CD4-positive, alpha-beta memory T cell (primary cell): Measurements from ENCODE around the gene CEP162. TPM values are rescaled to one million over a fixed set of nuclear protein-coding genes. Genes with fewer than 3 reads are reported as not detected.

ENCODE experiments used
- CTCF ChIA-PET: fragments of 350-600 bp; sonication (Branson Sonifier 250); formaldehyde crosslinking; loops from one replicate; lab custom pipeline; 2021; ENCODE audit warnings: inconsistent platforms; ENCODE audit not compliant: partially characterized antibody; lab: Charles Lee
- POLR2A ChIA-PET: fragments of 350-600 bp; sonication (Branson Sonifier 250); formaldehyde crosslinking; loops from one replicate; lab custom pipeline; 2021; ENCODE audit not compliant: partially characterized antibody; lab: Charles Lee
- DNase-seq, 5 donors: peaks; one replicate each; pipeline versions ENCODE4 v3.0.0 to v3.0.0-alpha.2; 2020 to 2022; ENCODE audit warnings: mixed read lengths in 1 of 5
- H3K27ac ChIP-seq: one replicate; pipeline ENCODE4 v1.7.0; 2013; ENCODE audit warnings: low read depth, low read length
- H3K27me3 ChIP-seq: 2 replicates; pipeline ENCODE4 v1.7.0; 2013; ENCODE audit warnings: mild to moderate bottlenecking, low read length, moderate library complexity; ENCODE audit not compliant: insufficient read depth
- H3K36me3 ChIP-seq: 2 replicates; pipeline ENCODE4 v1.7.0; 2013; ENCODE audit warnings: mild to moderate bottlenecking, low read length, moderate library complexity; ENCODE audit not compliant: insufficient read depth
- H3K4me1 ChIP-seq: 2 replicates; pipeline ENCODE4 v1.7.0; 2013; ENCODE audit warnings: mild to moderate bottlenecking, low read length, moderate library complexity; ENCODE audit not compliant: insufficient read depth
- H3K4me3 ChIP-seq, 2 donors: one replicate each; pipeline ENCODE4 v1.7.0; 2013; ENCODE audit warnings: low read length in 2 of 2, mild to moderate bottlenecking in 1 of 2
- H3K9me3 ChIP-seq, 2 donors: one replicate each; pipeline ENCODE4 v1.7.0; 2013; ENCODE audit warnings: low read length in 2 of 2, control low read depth in 1 of 2; ENCODE audit not compliant: control insufficient read depth in 1 of 2
- H3K27ac Mint-ChIP-seq, 7 donors: one replicate each; pipeline ENCODE4 v1.8.0; 2020 to 2021; ENCODE audit warnings: mixed read lengths in 7 of 7, mild to moderate bottlenecking in 6 of 7, inconsistent platforms in 3 of 7, moderate library complexity in 3 of 7
- H3K27me3 Mint-ChIP-seq, 2 donors: one replicate each; pipeline ENCODE4 v1.8.0; 2020 to 2021; ENCODE audit warnings: mixed read lengths in 2 of 2
- H3K36me3 Mint-ChIP-seq, 2 donors: one replicate each; pipeline ENCODE4 v1.8.0; 2020 to 2021; ENCODE audit warnings: mixed read lengths in 2 of 2, inconsistent platforms in 1 of 2, mild to moderate bottlenecking in 1 of 2
- H3K4me1 Mint-ChIP-seq, 4 donors: one replicate each; pipeline ENCODE4 v1.8.0; 2020 to 2021; ENCODE audit warnings: mixed read lengths in 4 of 4, mild to moderate bottlenecking in 1 of 4
- H3K4me3 Mint-ChIP-seq, 8 donors: one replicate each; pipeline ENCODE4 v1.8.0; 2020 to 2021; ENCODE audit warnings: mixed read lengths in 8 of 8, mild to moderate bottlenecking in 7 of 8, moderate library complexity in 6 of 8, inconsistent platforms in 3 of 8
- H3K9me3 Mint-ChIP-seq, 8 donors: one replicate each; pipeline ENCODE4 v1.8.0; 2020 to 2021; ENCODE audit warnings: mixed read lengths in 8 of 8, mild to moderate bottlenecking in 5 of 8, inconsistent platforms in 3 of 8, moderate library complexity in 1 of 8
- intact Hi-C: fragments of 100-400 bp; cut with micrococcal nuclease; formaldehyde crosslinking; loops from one replicate; pipeline ENCODE4 v1.15.1; 2023
- polyA plus RNA-seq, 2 donors: library from polyadenylated mRNA; unstranded; fragments of 300-500 nt; fragmentation: Illumina TruSeq; gene quantifications; one replicate each; pipeline ENCODE4 v1.2.3, GENCODE V29; 2021
- total RNA-seq, 2 experiments: library from RNA; stranded (reverse); gene quantifications; one replicate each; pipeline ENCODE4 v1.2.3, GENCODE V29; 2021

The CEP162 gene
- total and polyA plus RNA-seq, 4 experiments from 2014 or later = 0.60 to 10.4 (median 8.7) TPM

DNA sequence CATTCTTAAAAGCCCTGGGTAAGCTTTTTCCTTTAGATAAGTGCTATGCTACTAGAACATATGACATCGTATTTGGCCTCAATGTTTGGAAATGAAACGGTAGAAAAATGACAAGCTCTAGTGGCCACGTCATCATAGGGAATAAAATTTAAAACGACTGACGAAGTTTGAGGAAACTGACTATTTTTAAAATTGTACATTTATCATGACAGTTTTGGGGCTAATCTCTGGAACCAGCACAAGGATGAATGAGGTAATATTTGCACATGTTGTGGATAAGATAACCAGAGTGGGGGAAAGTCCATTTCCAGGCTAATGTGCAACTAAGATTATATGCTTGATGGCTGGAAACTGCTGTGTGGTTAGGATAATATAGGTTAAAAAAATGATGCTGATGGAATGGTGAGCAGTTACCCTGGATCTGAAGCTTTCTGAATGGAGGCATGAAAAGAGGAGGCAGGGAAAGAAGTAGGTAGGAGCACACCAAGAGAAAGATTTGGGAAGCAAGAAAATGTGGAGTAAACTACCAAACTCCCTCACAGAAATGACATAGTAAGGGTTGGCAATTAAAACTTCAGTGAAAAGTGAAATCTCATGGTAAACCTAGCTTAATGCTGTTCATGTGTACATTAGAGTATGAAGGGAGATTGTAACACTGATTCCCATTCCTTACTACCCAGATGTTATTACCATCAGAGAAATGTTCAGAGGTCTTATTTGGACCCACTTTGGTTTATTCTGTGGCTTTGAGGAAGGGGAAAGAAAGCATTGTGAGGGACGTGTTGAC, 42.7 kb upstream of the CEP162 start:
- Histone ChIP-seq H3K27ac (no peak overlapping the region), H3K9me3 (no peaks in the 10 kb centered on the region), H3K27me3 (no peaks in the 10 kb centered on the region), H3K36me3 (no peaks in the 10 kb centered on the region), H3K4me3 (no peak overlapping the region), H3K4me1 (no peaks in the 10 kb centered on the region)
- Mint-ChIP-seq H3K4me1 (no peaks in the 10 kb centered on the region), H3K36me3 (no peaks in the 10 kb centered on the region), H3K27me3 (peaks cover 3 to 8% of the 10 kb centered on the region in 2 donors), H3K27ac (no peak overlapping the region), H3K4me3 (no peak overlapping the region), H3K9me3 (peaks cover 0 to 4% (median 0%) of the 10 kb centered on the region in 8 donors)
- POLR2A ChIA-PET = no interaction called here
- no peak for DNase-seq
- CTCF ChIA-PET = no interaction called here
- intact Hi-C loops = no loop called here

DNA sequence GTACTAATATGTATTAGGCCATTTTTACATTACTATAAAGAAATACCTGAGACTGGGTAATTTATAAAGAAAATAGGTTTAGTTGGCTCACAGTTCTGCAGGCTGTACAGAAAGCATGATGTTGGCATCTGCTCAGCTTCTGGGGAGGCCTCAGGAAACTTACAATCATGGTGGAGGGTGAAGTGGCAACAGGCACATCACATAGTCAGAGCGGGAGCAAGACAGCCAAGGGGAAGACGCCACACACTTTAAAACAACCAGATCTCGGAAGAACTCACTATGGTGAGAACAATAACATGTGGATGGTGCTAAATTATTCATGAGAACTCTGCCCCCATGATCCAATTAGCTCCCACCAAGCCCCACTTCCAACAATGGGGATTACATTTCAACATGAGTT, 41.3 kb upstream of the CEP162 start:
- H3K36me3 ChIP-seq = no peaks in the 10 kb centered on the region
- ChIA-PET CTCF (no interaction called here), POLR2A (no interaction called here)
- Mint-ChIP-seq H3K27me3 (peaks cover 3 to 5% of the 10 kb centered on the region in 2 donors), H3K36me3 (no peaks in the 10 kb centered on the region), H3K4me3 (no peak overlapping the region), H3K27ac (no peak overlapping the region), H3K9me3 (peaks cover 0 to 4% (median 0%) of the 10 kb centered on the region in 8 donors), H3K4me1 (no peaks in the 10 kb centered on the region)
- intact Hi-C loops = no loop called here
- H3K4me3 ChIP-seq = no peak overlapping the region
- H3K27ac ChIP-seq = no peak overlapping the region
- H3K9me3 ChIP-seq = no peaks in the 10 kb centered on the region
- no peaks in the 10 kb centered on the region for H3K4me1 ChIP-seq
- H3K27me3 ChIP-seq = no peaks in the 10 kb centered on the region
- no peak for DNase-seq

- Histone ChIP-seq H3K9me3 (no peaks in the 10 kb centered on the region), H3K4me3 (no peak overlapping the region), H3K4me1 (no peaks in the 10 kb centered on the region), H3K27me3 (no peaks in the 10 kb centered on the region), H3K27ac (no peak overlapping the region), H3K36me3 (no peaks in the 10 kb centered on the region)
- Mint-ChIP-seq H3K27me3 (peaks cover 1 to 10% of the 10 kb centered on the region in 2 donors), H3K9me3 (no peaks in the 10 kb centered on the region), H3K27ac (no peak overlapping the region), H3K4me1 (peaks cover 0 to under 1% (median 0%) of the 10 kb centered on the region in 4 donors), H3K4me3 (no peak overlapping the region), H3K36me3 (no peaks in the 10 kb centered on the region)
- no peak for DNase-seq
- ChIA-PET POLR2A (no interaction called here), CTCF (no interaction called here)
- intact Hi-C loops = no loop called here
Observed at GRCh38 chr6:84263557-84263956, 36.1 kb upstream of the CEP162 start.

GRCh38 chr6:84260926-84261325, 33.5 kb upstream of the CEP162 start:
- Histone ChIP-seq H3K27ac (no peak overlapping the region), H3K4me1 (no peaks in the 10 kb centered on the region), H3K4me3 (no peak overlapping the region), H3K9me3 (no peaks in the 10 kb centered on the region), H3K36me3 (no peaks in the 10 kb centered on the region), H3K27me3 (no peaks in the 10 kb centered on the region)
- H3K4me3 Mint-ChIP-seq = no peak overlapping the region
- no peak for DNase-seq
- H3K9me3 Mint-ChIP-seq = no peaks in the 10 kb centered on the region
- intact Hi-C loops = no loop called here
- H3K27me3 Mint-ChIP-seq = peaks cover 5 to 13% of the 10 kb centered on the region in 2 donors
- H3K36me3 Mint-ChIP-seq = no peaks in the 10 kb centered on the region
- POLR2A ChIA-PET = no interaction called here
- peaks cover 0 to 2% (median 0%) of the 10 kb centered on the region in 4 donors for H3K4me1 Mint-ChIP-seq
- CTCF ChIA-PET = interaction anchor here (1.3 to 1.6 kb wide), 2 partner anchors 8 to 33 kb away, joined by 3 to 4 read pairs; partner anchors contain the start of gene CEP162
- no peak overlapping the region for H3K27ac Mint-ChIP-seq

DNA sequence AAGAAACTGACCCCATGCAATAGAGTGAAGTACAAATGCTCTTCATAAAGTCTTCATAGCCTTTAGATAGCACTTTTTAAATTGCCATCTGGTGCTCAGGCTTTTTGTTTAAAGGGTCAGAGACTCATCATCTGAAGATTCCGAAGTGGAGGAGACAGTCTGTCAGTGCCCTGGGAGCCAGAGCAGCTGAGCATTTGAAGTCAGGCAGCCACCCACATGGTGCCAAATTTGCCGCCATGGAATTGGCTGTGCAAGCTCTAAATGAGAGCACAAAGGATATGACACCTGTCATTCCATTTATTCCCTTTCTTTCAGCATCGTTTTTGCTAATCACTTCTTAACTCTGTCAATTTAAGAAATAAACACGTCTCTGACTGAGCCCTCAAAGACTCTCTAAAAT, 32.8 kb upstream of the CEP162 start:
- POLR2A ChIA-PET = no interaction called here
- no peaks in the 10 kb centered on the region for H3K4me1 ChIP-seq
- CTCF ChIA-PET = interaction anchor here (1.3 kb wide), 1 partner anchor 32 kb away, joined by 4 read pairs; the partner anchor contains the start of gene CEP162
- peaks cover 0 to 2% (median 0%) of the 10 kb centered on the region in 4 donors for H3K4me1 Mint-ChIP-seq
- no peak overlapping the region for H3K27ac ChIP-seq
- H3K9me3 Mint-ChIP-seq = no peaks in the 10 kb centered on the region
- intact Hi-C loops = no loop called here
- H3K36me3 ChIP-seq = no peaks in the 10 kb centered on the region
- no peak for DNase-seq
- H3K27me3 ChIP-seq = no peaks in the 10 kb centered on the region
- H3K27me3 Mint-ChIP-seq = peaks cover 7 to 12% of the 10 kb centered on the region in 2 donors
- no peak overlapping the region for H3K4me3 ChIP-seq
- H3K27ac Mint-ChIP-seq = no peak overlapping the region
- H3K9me3 ChIP-seq = no peaks in the 10 kb centered on the region
- H3K36me3 Mint-ChIP-seq = no peaks in the 10 kb centered on the region
- H3K4me3 Mint-ChIP-seq = no peak overlapping the region

- Mint-ChIP-seq H3K27me3 (peaks cover 8 to 19% of the 10 kb centered on the region in 2 donors), H3K9me3 (no peaks in the 10 kb centered on the region), H3K4me3 (no peak overlapping the region), H3K4me1 (peaks cover 0 to 2% (median 0%) of the 10 kb centered on the region in 4 donors), H3K27ac (no peak overlapping the region), H3K36me3 (no peaks in the 10 kb centered on the region)
- H3K27ac ChIP-seq = no peak overlapping the region
- H3K36me3 ChIP-seq = no peaks in the 10 kb centered on the region
- POLR2A ChIA-PET = no interaction called here
- intact Hi-C loops = no loop called here
- CTCF ChIA-PET = no interaction called here
- H3K4me3 ChIP-seq = no peak overlapping the region
- no peak for DNase-seq
- H3K4me1 ChIP-seq = no peaks in the 10 kb centered on the region
- no peaks in the 10 kb centered on the region for H3K9me3 ChIP-seq
- H3K27me3 ChIP-seq = no peaks in the 10 kb centered on the region
Observed at GRCh38 chr6:84258866-84259265, 31.4 kb upstream of the CEP162 start.

- H3K27me3 Mint-ChIP-seq = peaks cover 12 to 25% of the 10 kb centered on the region in 2 donors
- POLR2A ChIA-PET = no interaction called here
Observed at GRCh38 chr6:84258268-84258667, 30.8 kb upstream of the CEP162 start.

More at GRCh38 chr6:84258268-84258667, 30.8 kb upstream of the CEP162 start:
- Mint-ChIP-seq H3K9me3 (no peaks in the 10 kb centered on the region), H3K4me1 (peaks cover 0 to 2% (median 0%) of the 10 kb centered on the region in 4 donors), H3K4me3 (no peak overlapping the region), H3K27ac (no peak overlapping the region), H3K36me3 (no peaks in the 10 kb centered on the region)
- Histone ChIP-seq H3K27ac (no peak overlapping the region), H3K36me3 (no peaks in the 10 kb centered on the region), H3K4me1 (no peaks in the 10 kb centered on the region), H3K27me3 (no peaks in the 10 kb centered on the region), H3K9me3 (no peaks in the 10 kb centered on the region), H3K4me3 (no peak overlapping the region)
- intact Hi-C loops = no loop called here
- CTCF ChIA-PET = no interaction called here
- DNase-seq = no peak
